PFSK-1 (cell line): ENCODE results near the gene FGFR2.

Experiments
- FOXP2 ChIP-seq: optimal IDR thresholded peaks from 2 replicates; pipeline ENCODE3; 2011; ENCODE audit warnings: borderline replicate concordance, control low read depth, inconsistent platforms; ENCODE audit not compliant: insufficient read depth; ENCODE audit errors: extremely low read length, extremely low read depth
- POLR2AphosphoS5 ChIP-seq: IDR thresholded peaks from 2 replicates; pipeline ENCODE4 v1.6.1; 2012; ENCODE audit warnings: low read depth, mild to moderate bottlenecking, control low read depth, low read length, moderate library complexity
- SIN3A ChIP-seq: IDR thresholded peaks from 2 replicates; pipeline ENCODE4 v1.6.1; 2012; ENCODE audit warnings: mild to moderate bottlenecking, low read length, moderate library complexity, borderline replicate concordance; ENCODE audit not compliant: insufficient read depth
- TAF1 ChIP-seq: IDR thresholded peaks from 2 replicates; pipeline ENCODE4 v1.6.1; 2012; ENCODE audit warnings: low read length, control low read depth, borderline replicate concordance; ENCODE audit not compliant: insufficient read depth
- TF ChIP-seq, protein P1 (sequence below), 2 experiments: IDR thresholded peaks; 2 replicates each; pipeline versions ENCODE4 v1.6.1 to v1.8.0; 2011 to 2012; ENCODE audit warnings: low read depth in 2 of 2, low read length in 2 of 2, control low read depth in 1 of 2, inconsistent platforms in 1 of 2, mild to moderate bottlenecking in 1 of 2, moderate library complexity in 1 of 2; ENCODE audit not compliant: insufficient read depth in 1 of 2

Gene FGFR2

DNA sequence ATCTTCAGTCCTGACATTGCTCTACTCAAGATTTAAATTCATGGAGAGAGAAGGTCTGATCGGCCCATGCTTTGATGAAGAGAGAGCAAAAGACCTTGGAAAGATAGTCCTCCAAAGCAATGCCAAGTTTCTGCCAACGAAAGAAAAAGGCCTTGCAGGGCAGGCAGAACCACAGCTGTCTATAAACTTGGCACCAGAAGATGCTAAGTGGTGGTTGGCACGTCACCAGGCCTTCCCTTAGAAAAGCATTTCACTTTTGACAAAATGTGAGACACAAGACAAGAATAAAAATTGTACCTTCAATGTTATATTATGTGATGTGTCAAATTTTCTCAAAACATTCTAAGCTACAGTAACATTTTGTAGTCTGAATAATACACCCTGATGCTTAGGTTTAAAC, 42.0 kb upstream of the FGFR2 start:
- TF ChIP-seq FOXP2 (no peak), TAF1 (no peak)

- TF ChIP-seq TAF1: no peak
- TF ChIP-seq POLR2AphosphoS5: no peak
- no peak for TF ChIP-seq SIN3A
- no peak for TF ChIP-seq FOXP2
- TF ChIP-seq, protein P1, sequence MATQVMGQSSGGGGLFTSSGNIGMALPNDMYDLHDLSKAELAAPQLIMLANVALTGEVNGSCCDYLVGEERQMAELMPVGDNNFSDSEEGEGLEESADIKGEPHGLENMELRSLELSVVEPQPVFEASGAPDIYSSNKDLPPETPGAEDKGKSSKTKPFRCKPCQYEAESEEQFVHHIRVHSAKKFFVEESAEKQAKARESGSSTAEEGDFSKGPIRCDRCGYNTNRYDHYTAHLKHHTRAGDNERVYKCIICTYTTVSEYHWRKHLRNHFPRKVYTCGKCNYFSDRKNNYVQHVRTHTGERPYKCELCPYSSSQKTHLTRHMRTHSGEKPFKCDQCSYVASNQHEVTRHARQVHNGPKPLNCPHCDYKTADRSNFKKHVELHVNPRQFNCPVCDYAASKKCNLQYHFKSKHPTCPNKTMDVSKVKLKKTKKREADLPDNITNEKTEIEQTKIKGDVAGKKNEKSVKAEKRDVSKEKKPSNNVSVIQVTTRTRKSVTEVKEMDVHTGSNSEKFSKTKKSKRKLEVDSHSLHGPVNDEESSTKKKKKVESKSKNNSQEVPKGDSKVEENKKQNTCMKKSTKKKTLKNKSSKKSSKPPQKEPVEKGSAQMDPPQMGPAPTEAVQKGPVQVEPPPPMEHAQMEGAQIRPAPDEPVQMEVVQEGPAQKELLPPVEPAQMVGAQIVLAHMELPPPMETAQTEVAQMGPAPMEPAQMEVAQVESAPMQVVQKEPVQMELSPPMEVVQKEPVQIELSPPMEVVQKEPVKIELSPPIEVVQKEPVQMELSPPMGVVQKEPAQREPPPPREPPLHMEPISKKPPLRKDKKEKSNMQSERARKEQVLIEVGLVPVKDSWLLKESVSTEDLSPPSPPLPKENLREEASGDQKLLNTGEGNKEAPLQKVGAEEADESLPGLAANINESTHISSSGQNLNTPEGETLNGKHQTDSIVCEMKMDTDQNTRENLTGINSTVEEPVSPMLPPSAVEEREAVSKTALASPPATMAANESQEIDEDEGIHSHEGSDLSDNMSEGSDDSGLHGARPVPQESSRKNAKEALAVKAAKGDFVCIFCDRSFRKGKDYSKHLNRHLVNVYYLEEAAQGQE (IDR thresholded peaks at IDR 0.05; ENCODE audit: insufficient read depth in 1 of 2, low read depth in 2 of 2, low read length in 2 of 2): no peak
Measured at GRCh38 chr10:121639416-121639815, 41.2 kb upstream of the FGFR2 start.

DNA sequence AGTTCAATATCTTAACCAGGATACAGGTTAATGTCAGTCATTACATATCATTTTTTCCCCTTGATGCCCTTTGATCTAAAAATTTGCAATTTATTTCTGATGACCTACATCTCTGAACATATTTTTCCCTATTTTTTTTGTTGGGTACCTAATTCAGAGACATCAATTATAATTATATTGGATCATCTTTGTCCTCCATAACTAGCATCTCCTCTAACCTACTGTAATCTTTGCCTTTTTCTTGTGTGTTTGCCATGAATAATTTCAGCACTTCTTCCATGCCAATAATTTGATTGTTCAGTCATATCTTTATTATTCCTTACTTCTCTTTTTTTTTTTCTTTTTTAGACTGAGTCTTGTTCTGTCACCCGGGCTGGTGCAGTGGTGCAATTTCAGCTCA, 39.2 kb upstream of the FGFR2 start:
- TF ChIP-seq POLR2AphosphoS5: no peak
- TF ChIP-seq TAF1: no peak
- TF ChIP-seq, protein P1 (IDR thresholded peaks at IDR 0.05; ENCODE audit: insufficient read depth in 1 of 2, low read depth in 2 of 2, low read length in 2 of 2): no peak
- TF ChIP-seq FOXP2: no peak
- TF ChIP-seq SIN3A: no peak

DNA sequence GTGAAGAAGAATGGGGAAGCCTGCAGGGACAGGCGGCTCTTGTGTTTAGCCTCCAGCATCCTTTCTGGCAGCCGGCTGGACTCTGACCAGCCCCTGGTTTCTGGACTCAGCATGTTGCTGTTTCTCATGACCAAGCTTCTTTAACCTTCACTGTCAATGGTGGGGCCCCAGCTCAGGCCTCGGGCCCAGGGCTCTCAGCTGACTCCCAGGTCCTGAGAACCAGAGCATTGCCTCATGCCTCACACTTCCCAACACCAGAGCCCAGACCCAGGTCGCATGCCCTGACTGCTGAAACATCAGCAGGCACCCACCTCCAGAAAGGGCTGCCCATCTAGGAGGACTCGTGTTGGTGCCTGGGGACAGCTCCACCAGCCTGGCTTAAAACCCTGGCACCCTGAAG, 34.8 kb upstream of the FGFR2 start:
- no peak for TF ChIP-seq TAF1
- TF ChIP-seq, protein P1 (IDR thresholded peaks at IDR 0.05; ENCODE audit: insufficient read depth in 1 of 2, low read depth in 2 of 2, low read length in 2 of 2): no peak
- TF ChIP-seq POLR2AphosphoS5: no peak
- TF ChIP-seq SIN3A: no peak
- no peak for TF ChIP-seq FOXP2

- no peak for TF ChIP-seq FOXP2
- TF ChIP-seq TAF1: no peak
- TF ChIP-seq POLR2AphosphoS5: no peak
- TF ChIP-seq, protein P1 (IDR thresholded peaks at IDR 0.05; ENCODE audit: insufficient read depth in 1 of 2, low read depth in 2 of 2, low read length in 2 of 2): no peak
Measured at GRCh38 chr10:121631365-121632029, 33.3 kb upstream of the FGFR2 start.
